Loucy (cell line): ENCODE data around the gene SH3PXD2B.
"Not testable (repeated sequence)": the region's sequence is repeated elsewhere in the genome, so short reads cannot be mapped to it uniquely, and the experiment has no call there.

Experiments
- EZH2phosphoT487 ChIP-seq: fragments of 200-600 bp; IDR thresholded peaks from 2 replicates; pipeline ENCODE4 v1.6.1; 2018; ENCODE audit warnings: antibody characterized with exemption, mild to moderate bottlenecking, moderate library complexity, borderline replicate concordance
- TF ChIP-seq, protein P1 (sequence below): fragments of 200-600 bp; sonication (generic); conservative IDR thresholded peaks from 2 replicates; pipeline ENCODE4 v1.5.1; 2014; ENCODE audit warnings: mild to moderate bottlenecking, antibody characterized with exemption, low read length

DNA sequence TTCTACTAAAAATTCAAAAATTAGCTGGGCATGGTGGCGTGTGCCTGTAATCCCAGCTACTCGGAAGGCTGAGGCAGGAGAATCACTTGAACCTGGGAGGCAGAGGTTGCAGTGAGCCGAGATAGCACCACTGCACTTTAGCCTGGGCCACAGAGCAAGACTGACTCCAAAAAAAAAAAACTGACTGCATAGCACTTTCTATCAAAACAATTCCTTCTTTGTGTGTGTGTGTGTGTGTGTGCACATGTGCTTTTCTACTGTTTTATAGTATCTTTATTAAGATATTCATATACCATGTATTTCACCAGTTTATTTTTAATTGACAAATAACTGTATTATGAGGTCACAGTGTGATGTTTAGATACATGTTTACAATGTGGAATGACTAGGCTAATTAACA is 167.2 kb downstream of the SH3PXD2B start:
- TF ChIP-seq, protein P1, sequence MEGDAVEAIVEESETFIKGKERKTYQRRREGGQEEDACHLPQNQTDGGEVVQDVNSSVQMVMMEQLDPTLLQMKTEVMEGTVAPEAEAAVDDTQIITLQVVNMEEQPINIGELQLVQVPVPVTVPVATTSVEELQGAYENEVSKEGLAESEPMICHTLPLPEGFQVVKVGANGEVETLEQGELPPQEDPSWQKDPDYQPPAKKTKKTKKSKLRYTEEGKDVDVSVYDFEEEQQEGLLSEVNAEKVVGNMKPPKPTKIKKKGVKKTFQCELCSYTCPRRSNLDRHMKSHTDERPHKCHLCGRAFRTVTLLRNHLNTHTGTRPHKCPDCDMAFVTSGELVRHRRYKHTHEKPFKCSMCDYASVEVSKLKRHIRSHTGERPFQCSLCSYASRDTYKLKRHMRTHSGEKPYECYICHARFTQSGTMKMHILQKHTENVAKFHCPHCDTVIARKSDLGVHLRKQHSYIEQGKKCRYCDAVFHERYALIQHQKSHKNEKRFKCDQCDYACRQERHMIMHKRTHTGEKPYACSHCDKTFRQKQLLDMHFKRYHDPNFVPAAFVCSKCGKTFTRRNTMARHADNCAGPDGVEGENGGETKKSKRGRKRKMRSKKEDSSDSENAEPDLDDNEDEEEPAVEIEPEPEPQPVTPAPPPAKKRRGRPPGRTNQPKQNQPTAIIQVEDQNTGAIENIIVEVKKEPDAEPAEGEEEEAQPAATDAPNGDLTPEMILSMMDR = not testable (repeated sequence)
- TF ChIP-seq EZH2phosphoT487 = not testable (repeated sequence)
